K562 (cell line): Measurements from ENCODE around the gene TIGAR. TPM values are rescaled to one million over a fixed set of nuclear protein-coding genes. Genes with fewer than 3 reads are reported as not detected.

Experiments
- ATAC-seq: fragments of 200-7000 bp; cut with Tn5 transposase; 3 replicates; pipeline ENCODE4 v1.9.1; 2020; ENCODE audit warnings: moderate library complexity
- BruUV-seq: library from RNA; stranded (reverse); fragments of 400-500 nt; replicated peaks from 2 replicates; lab custom pipeline; 2021; lab: Mats Ljungman, UMichigan
- CTCF ChIA-PET: fragments of 300-600 bp; formaldehyde crosslinking; extraction: SDS; loops from one replicate; lab custom pipeline; 2021; ENCODE audit warnings: low intra/inter-chr PET ratio; lab: Yijun Ruan, JAX
- POLR2A ChIA-PET: fragments of 300-600, 350-650 bp; sonication (Branson Sonifier 250); formaldehyde crosslinking; extraction: SDS; loops from one replicate; lab custom pipeline; 2021; ENCODE audit warnings: antibody characterized with exemption, inconsistent platforms; lab: Yijun Ruan, JAX
- DNase-seq, 4 experiments: peaks; one replicate each; pipeline versions ENCODE4 v3.0.0 to v3.0.0-alpha.2; 2011 to 2018; ENCODE audit warnings: low spot score in 3 of 4, mixed read lengths in 3 of 4; ENCODE audit errors: extremely low read depth in 1 of 4
- FAIRE-seq: peaks from 2 replicates; lab custom pipeline; 2011; peaks lifted over from hg19 to GRCh38; lab: Jason Lieb, UNC
- H2AFZ ChIP-seq: 2 replicates; pipeline ENCODE4 v1.6.0; 2011; ENCODE audit warnings: low read depth, low read length, control low read depth, inconsistent platforms
- H3K27ac ChIP-seq: fragments of 200-600 bp; 3 replicates; pipeline ENCODE4 v1.8.0; 2011; ENCODE audit warnings: low read depth, mild to moderate bottlenecking, control low read depth, inconsistent platforms, low read length, moderate library complexity, mixed read lengths; ENCODE audit errors: extremely low read depth
- H3K27me3 ChIP-seq, 2 experiments: fragments of 300-600 bp in 1 of 2; 2 replicates in 1 of 2; 3 replicates in 1 of 2; pipeline versions ENCODE4 v1.6.0 to v1.8.0; 2011; ENCODE audit warnings: inconsistent platforms in 2 of 2, low read length in 2 of 2, mild to moderate bottlenecking in 1 of 2, mixed read lengths in 1 of 2, moderate library complexity in 1 of 2; ENCODE audit not compliant: control insufficient read depth in 2 of 2, insufficient read depth in 2 of 2
- H3K36me3 ChIP-seq: fragments of 300-600 bp; 3 replicates; pipeline ENCODE4 v1.8.0; 2011; ENCODE audit warnings: mild to moderate bottlenecking, low read length, inconsistent platforms; ENCODE audit not compliant: control insufficient read depth, insufficient read depth
- H3K4me1 ChIP-seq, 2 experiments: fragments of 200-600 bp in 1 of 2; replicated peaks in 1 of 2; 2 replicates in 1 of 2; 3 replicates in 1 of 2; pipeline versions ENCODE4 v1.5.1 to v1.8.0; 2011; ENCODE audit warnings: inconsistent platforms in 2 of 2, low read length in 2 of 2, mild to moderate bottlenecking in 1 of 2, mixed read lengths in 1 of 2, moderate library complexity in 1 of 2; ENCODE audit not compliant: control insufficient read depth in 2 of 2, insufficient read depth in 2 of 2
- H3K4me2 ChIP-seq: 2 replicates; pipeline ENCODE4 v1.6.1; 2011; ENCODE audit warnings: low read length, control low read depth, inconsistent platforms, mixed read lengths; ENCODE audit not compliant: insufficient read depth
- H3K4me3 ChIP-seq: fragments of 200-600 bp; sonication (generic), shearing (Covaris generic); 2 replicates; pipeline ENCODE4 v1.5.1; 2016; ENCODE audit warnings: control low read depth, inconsistent platforms
- H3K79me2 ChIP-seq: fragments of 200-600 bp; 3 replicates; pipeline ENCODE4 v1.8.0; 2011; ENCODE audit warnings: low read length, inconsistent platforms; ENCODE audit not compliant: control insufficient read depth, insufficient read depth
- H3K9ac ChIP-seq, 2 experiments: 2 replicates each; pipeline versions ENCODE4 v1.6.0 to v1.6.1; 2011; ENCODE audit warnings: low read depth in 2 of 2, low read length in 2 of 2, control low read depth in 1 of 2, inconsistent platforms in 1 of 2, mild to moderate bottlenecking in 1 of 2, mixed read lengths in 1 of 2; ENCODE audit not compliant: insufficient read depth in 1 of 2
- H3K9me1 ChIP-seq: one replicate; pipeline ENCODE4 v1.6.0; 2011; ENCODE audit warnings: inconsistent platforms, mild to moderate bottlenecking, low read length, moderate library complexity; ENCODE audit not compliant: control insufficient read depth, insufficient read depth
- H3K9me3 ChIP-seq: replicated peaks from 2 replicates; pipeline ENCODE4 v1.5.1; 2011; ENCODE audit warnings: low read depth, low read length, inconsistent platforms; ENCODE audit not compliant: control insufficient read depth, insufficient read depth
- H4K20me1 ChIP-seq: replicated peaks from 2 replicates; pipeline ENCODE4 v1.6.1; 2011; ENCODE audit warnings: low read length, inconsistent platforms, mixed read lengths; ENCODE audit not compliant: control insufficient read depth, insufficient read depth
- ARID2 ChIP-seq: fragments of 450-650 bp; IDR thresholded peaks from 2 replicates; pipeline ENCODE4 v1.6.1; 2017; ENCODE audit warnings: antibody characterized with exemption, mild to moderate bottlenecking
- GATAD2B ChIP-seq: fragments of 450-650 bp; IDR thresholded peaks from 2 replicates; pipeline ENCODE4 v1.6.1; 2017; ENCODE audit warnings: mild to moderate bottlenecking, borderline replicate concordance
- GTF2A2 ChIP-seq: IDR thresholded peaks from 2 replicates; pipeline ENCODE4 v1.6.1; 2016; ENCODE audit warnings: mild to moderate bottlenecking, missing genetic modification characterization, missing compliant biosample characterization
- MIER1 ChIP-seq: fragments of 450-650 bp; IDR thresholded peaks from 2 replicates; pipeline ENCODE4 v1.6.1; 2016; ENCODE audit warnings: antibody characterized with exemption, mild to moderate bottlenecking, low read depth
- NCOA1 ChIP-seq: fragments of 450-650 bp; IDR thresholded peaks from 2 replicates; pipeline ENCODE4 v1.6.1; 2016; ENCODE audit warnings: low read depth
- NONO ChIP-seq, 2 experiments: fragments of 200-400 bp in 1 of 2; fragments of 450-650 bp in 1 of 2; formaldehyde crosslinking in 1 of 2; IDR thresholded peaks; 2 replicates each; pipeline ENCODE4 v1.6.1; 2017; ENCODE audit warnings: low read depth in 2 of 2, mild to moderate bottlenecking in 2 of 2, moderate library complexity in 2 of 2, low read length in 1 of 2
- RAD51 ChIP-seq: fragments of 450-650 bp; IDR thresholded peaks from 2 replicates; pipeline ENCODE4 v1.7.1; 2016; ENCODE audit warnings: low read depth, mild to moderate bottlenecking, borderline replicate concordance
- TAF7 ChIP-seq: fragments of 450-650 bp; IDR thresholded peaks from 2 replicates; pipeline ENCODE4 v1.6.1; 2016; ENCODE audit warnings: missing genetic modification characterization, missing compliant biosample characterization
- TBP ChIP-seq: optimal IDR thresholded peaks from 2 replicates; pipeline ENCODE3; 2011; ENCODE audit warnings: low read depth, low read length, improper control_type of control experiment
- TCF7L2 ChIP-seq: fragments of 150-350 bp; IDR thresholded peaks from 2 replicates; pipeline ENCODE4 v1.6.1; 2016; ENCODE audit warnings: low read depth, mild to moderate bottlenecking, low read length, moderate library complexity
- XRCC3 ChIP-seq: fragments of 450-650 bp; IDR thresholded peaks from 2 replicates; pipeline ENCODE4 v1.6.1; 2017; ENCODE audit warnings: mild to moderate bottlenecking, moderate library complexity
- WGBS: fragments of 100-300 bp; shearing (Covaris generic); methylation state at CpG from one replicate; pipeline ENCODE4 v1.1.6; 2016; ENCODE audit warnings: low coverage, mixed read lengths; ENCODE audit not compliant: insufficient coverage; ENCODE audit errors: missing lambda C conversion rate; 5-methylcytosine and 5-hydroxymethylcytosine counted together
- in situ Hi-C: fragments of 300-500 bp; cut with MboI; formaldehyde crosslinking; loops from 4 replicates; pipeline ENCODE4 v1.15.0; 2018; ENCODE audit warnings: inconsistent platforms, mixed read lengths
- intact Hi-C: fragments of 100-400 bp; cut with micrococcal nuclease; formaldehyde crosslinking; loops from 2 replicates; pipeline ENCODE4 v1.14.2; 2022
- polyA plus RNA-seq, 8 experiments: library from polyadenylated mRNA; depleted of rRNA in 4 of 8; stranded (reverse) in 5 of 8; unstranded in 3 of 8; fragments of >200 nt; fragmentation: Nextera tagmentation in 2 of 8; fragmentation: Illumina TruSeq in 1 of 8; extraction: Ambion mirVana in 2 of 8; extraction: Trizol in 1 of 8; gene quantifications; 2 replicates each; pipeline versions ENCODE4 v1.2.1 to v1.2.3, GENCODE V29; 2011 to 2014; ENCODE audit warnings: inconsistent platforms in 1 of 8, missing spikeins in 1 of 8
- total RNA-seq, 7 experiments: library from RNA; depleted of rRNA in 6 of 7; stranded (reverse); fragments of >200 nt in 6 of 7; fragmentation: Illumina TruSeq in 2 of 7; extraction: Trizol in 2 of 7; gene quantifications; 2 replicates each; pipeline versions ENCODE4 v1.2.1 to v1.2.3, GENCODE V29; 2011 to 2021; ENCODE audit warnings: low replicate concordance in 1 of 7

The TIGAR gene
- total and polyA plus RNA-seq, 9 of the 15 experiments (the other 6 are each of a cell fraction or from before 2014, with no cell fraction given): 0.11 to 1.0 (median 0.53) TPM; not detected in 2

DNA sequence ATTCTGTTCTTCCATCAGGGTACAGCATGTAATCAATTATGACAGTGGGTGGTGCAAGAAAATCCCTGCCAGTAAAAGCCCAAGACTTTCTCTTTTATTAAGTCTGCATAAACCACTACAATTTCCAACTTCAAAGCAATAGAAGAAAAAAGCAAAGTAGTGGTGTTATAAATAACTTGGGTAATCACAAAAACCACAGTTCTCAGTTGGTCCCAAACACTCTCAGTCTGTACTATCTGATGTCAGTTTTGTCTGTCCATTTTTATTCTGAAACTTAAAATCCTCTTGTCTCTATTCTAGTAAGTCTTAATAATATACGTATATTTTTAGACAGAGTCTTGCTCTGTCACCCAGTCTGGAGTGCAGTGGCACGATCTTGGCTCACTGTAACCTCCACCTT, 8.8 kb upstream of the TIGAR start:
- Histone ChIP-seq H3K79me2 (no peaks in the 10 kb centered on the region), H3K4me2 (no peak overlapping the region), H2AFZ (no peak overlapping the region), H3K36me3 (no peaks in the 10 kb centered on the region), H3K9ac (no peak overlapping the region), H3K9me1 (no peaks in the 10 kb centered on the region), H3K27ac (no peak overlapping the region), H3K9me3 (no peaks in the 10 kb centered on the region), H3K4me3 (no peak overlapping the region), H4K20me1 (no peaks in the 10 kb centered on the region), H3K27me3 (no peaks in the 10 kb centered on the region), H3K4me1 (no peaks in the 10 kb centered on the region)
- WGBS: 35% methylated on average over 2 of the region's 2 CpGs
- TF ChIP-seq GTF2A2 (tag) (no peak), ARID2 (no peak), TAF7 (tag) (no peak), TBP (no peak), RAD51 (no peak), MIER1 (no peak), NCOA1 (no peak), TCF7L2 (no peak), NONO (IDR thresholded peaks at IDR 0.05; ENCODE audit: low read depth in 2 of 2, low read length in 1 of 2) (no peak), GATAD2B (no peak), XRCC3 (no peak)
- POLR2A ChIA-PET: no interaction called here
- in situ Hi-C loops (no loop called here), intact Hi-C loops (no loop called here)
- DNase-seq (no peak), ATAC-seq (no peak), FAIRE-seq (no peak)
- no TSS peak for BruUV-seq
- CTCF ChIA-PET: no interaction called here
